Ishikawa (cell line): ENCODE data around the gene TRAPPC3L.

Experiments used
- EP300 ChIP-seq: IDR thresholded peaks from 2 replicates; pipeline ENCODE4 v1.6.1; 2012; ENCODE audit warnings: borderline replicate concordance
- TCF12 ChIP-seq: IDR thresholded peaks from 2 replicates; pipeline ENCODE4 v1.6.1; 2012; ENCODE audit warnings: low read depth

DNA sequence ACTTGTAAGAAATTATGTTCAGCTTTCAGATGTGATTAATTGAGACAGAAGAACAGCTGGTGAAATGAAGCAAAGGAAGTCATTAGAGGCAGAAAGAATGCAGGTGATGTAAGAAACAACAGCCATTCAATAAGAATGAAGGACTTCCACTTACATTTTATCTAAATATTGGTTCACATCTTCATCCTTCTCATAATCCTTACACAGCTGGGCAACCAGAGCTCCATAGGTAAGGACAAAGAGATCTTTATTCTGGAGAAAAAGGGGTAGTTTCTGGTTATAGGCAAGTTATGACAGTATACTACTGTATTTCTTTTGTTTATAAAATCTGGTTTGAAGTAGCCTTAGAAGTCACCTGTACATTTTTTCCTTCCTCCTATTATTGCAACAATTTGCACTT lies 2.3 kb downstream of the TRAPPC3L start:
- TF ChIP-seq EP300 (no peak), TCF12 (no peak)
